ENCODE data around the gene LRP1B. TPM values are rescaled to one million over a fixed set of nuclear protein-coding genes. Genes with fewer than 3 reads are reported as not detected.
"Not testable (repeated sequence)": the region's sequence is repeated elsewhere in the genome, so short reads cannot be mapped to it uniquely, and the experiment has no call there.

LRP1B gene
- total RNA-seq, 1 donor from 2014 or later, result 0.38 TPM

GRCh38 chr2:140295767-140296166, 1835.0 kb downstream of the LRP1B start:
- TF ChIP-seq CTCF (IDR thresholded peaks at IDR 0.05; ENCODE audit: insufficient read depth, low read length, poor library complexity, severe bottlenecking), result no peak
- no peak for DNase-seq (ENCODE audit: low read depth)
- H3K27me3 ChIP-seq (ENCODE audit: control insufficient read depth, insufficient read depth, low read length), result no peaks in the 10 kb centered on the region
- no peaks in the 10 kb centered on the region for H3K36me3 ChIP-seq (ENCODE audit: control insufficient read depth, insufficient read depth, low read length)
- no peak overlapping the region for H3K4me3 ChIP-seq (ENCODE audit: low read depth, low read length)

GRCh38 chr2:140288726-140289125, 1842.1 kb downstream of the LRP1B start:
- TF ChIP-seq CTCF (IDR thresholded peaks at IDR 0.05; ENCODE audit: insufficient read depth, low read length, poor library complexity, severe bottlenecking), result no peak
- no peak for DNase-seq (ENCODE audit: low read depth)
- H3K27me3 ChIP-seq (ENCODE audit: control insufficient read depth, insufficient read depth, low read length), result no peaks in the 10 kb centered on the region

GRCh38 chr2:140288213-140288612, 1842.6 kb downstream of the LRP1B start:
- DNase-seq (ENCODE audit: low read depth), result no peak
- no peak overlapping the region for H3K4me3 ChIP-seq (ENCODE audit: low read depth, low read length)
- no peak for TF ChIP-seq CTCF (IDR thresholded peaks at IDR 0.05; ENCODE audit: insufficient read depth, low read length, poor library complexity, severe bottlenecking)
- H3K36me3 ChIP-seq (ENCODE audit: control insufficient read depth, insufficient read depth, low read length), result no peaks in the 10 kb centered on the region
- no peaks in the 10 kb centered on the region for H3K27me3 ChIP-seq (ENCODE audit: control insufficient read depth, insufficient read depth, low read length)

More at GRCh38 chr2:140288726-140289125, 1842.1 kb downstream of the LRP1B start:
- Histone ChIP-seq H3K4me3 (ENCODE audit: low read depth, low read length) (no peak overlapping the region), H3K36me3 (ENCODE audit: control insufficient read depth, insufficient read depth, low read length) (no peaks in the 10 kb centered on the region)

- no peaks in the 10 kb centered on the region for H3K27me3 ChIP-seq (ENCODE audit: control insufficient read depth, insufficient read depth, low read length)
- no peaks in the 10 kb centered on the region for H3K36me3 ChIP-seq (ENCODE audit: control insufficient read depth, insufficient read depth, low read length)
- no peak overlapping the region for H3K4me3 ChIP-seq (ENCODE audit: low read depth, low read length)
- DNase-seq (ENCODE audit: low read depth), result no peak
- no peak for TF ChIP-seq CTCF (IDR thresholded peaks at IDR 0.05; ENCODE audit: insufficient read depth, low read length, poor library complexity, severe bottlenecking)
Observed at GRCh38 chr2:140286377-140286776, 1844.4 kb downstream of the LRP1B start.

GRCh38 chr2:140277344-140277743, 1853.5 kb downstream of the LRP1B start:
- H3K36me3 ChIP-seq (ENCODE audit: control insufficient read depth, insufficient read depth, low read length); H3K27me3 ChIP-seq (ENCODE audit: control insufficient read depth, insufficient read depth, low read length); H3K4me3 ChIP-seq (ENCODE audit: low read depth, low read length); DNase-seq (ENCODE audit: low read depth): not testable (repeated sequence)

GRCh38 chr2:140276661-140277060, 1854.2 kb downstream of the LRP1B start:
- Histone ChIP-seq H3K4me3 (ENCODE audit: low read depth, low read length) (no peak overlapping the region), H3K27me3 (ENCODE audit: control insufficient read depth, insufficient read depth, low read length) (no peaks in the 10 kb centered on the region), H3K36me3 (ENCODE audit: control insufficient read depth, insufficient read depth, low read length) (no peaks in the 10 kb centered on the region)
- no peak for TF ChIP-seq CTCF (IDR thresholded peaks at IDR 0.05; ENCODE audit: insufficient read depth, low read length, poor library complexity, severe bottlenecking)
- no peak for DNase-seq (ENCODE audit: low read depth)

Measured in kidney epithelial cell (primary cell).